ENCODE results near the gene PRR36.

PRR36 gene

DNA sequence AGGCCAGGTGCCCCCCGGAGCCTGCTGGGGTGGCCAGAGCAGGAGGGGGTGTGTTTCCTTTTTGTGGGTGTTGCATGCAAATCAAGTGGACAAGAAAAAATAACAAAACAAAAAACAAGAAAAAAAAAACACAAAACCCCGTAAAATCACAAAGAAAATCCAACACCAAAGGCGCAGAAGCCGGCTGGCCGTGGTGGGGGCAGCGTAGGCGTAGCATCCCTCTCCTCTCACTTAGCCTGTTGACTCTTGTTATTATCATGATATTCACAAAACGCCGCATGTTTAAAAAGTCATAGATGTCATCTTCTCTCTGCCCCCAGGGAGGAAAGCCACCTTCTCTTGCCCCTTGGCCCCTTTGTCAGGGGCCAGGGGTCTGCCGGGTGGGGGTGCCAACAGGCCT, 39.5 kb upstream of the PRR36 start:
- no peak for DNase-seq (ENCODE audit: low read depth in 4 of 4, low spot score in 1 of 4)

- no peak for DNase-seq (ENCODE audit: low read depth in 4 of 4, low spot score in 1 of 4)
Observed at GRCh38 chr19:7912697-7913564, 38.7 kb upstream of the PRR36 start.

- DNase-seq (ENCODE audit: low read depth in 4 of 4, low spot score in 1 of 4): no peak
Observed at GRCh38 chr19:7912144-7912696, 38.0 kb upstream of the PRR36 start.

DNA sequence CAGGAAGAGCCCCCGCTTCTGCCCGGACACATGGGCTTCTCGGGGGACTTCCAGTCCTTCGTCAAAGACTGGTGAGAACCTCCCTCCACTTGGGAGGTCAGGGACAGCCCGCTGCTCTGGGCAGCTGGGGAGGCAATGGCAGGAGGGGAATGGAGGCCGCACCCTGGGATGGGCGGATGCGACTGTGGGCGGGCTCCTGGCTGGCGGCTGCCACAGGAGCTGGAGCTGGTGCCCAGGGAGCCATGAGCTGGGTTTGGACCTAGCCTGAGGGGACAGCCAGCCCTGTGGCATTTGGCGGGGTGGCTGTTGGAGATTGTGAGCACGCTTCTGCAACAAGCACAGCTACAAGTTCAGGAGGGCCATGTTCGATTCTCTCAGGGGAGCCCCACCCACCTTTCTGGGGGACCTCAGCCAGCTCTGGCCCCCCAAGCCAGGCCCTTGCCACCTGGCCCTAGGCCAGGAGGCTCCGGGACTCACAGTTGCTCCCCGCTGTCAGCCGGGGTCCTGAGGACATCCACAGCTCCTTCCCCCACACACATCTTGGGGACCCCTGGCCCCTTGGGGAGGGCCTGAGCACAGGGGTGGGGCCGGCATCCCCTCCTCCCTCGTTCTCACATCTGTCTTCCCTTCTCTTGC, 37.4 kb upstream of the PRR36 start:
- no peak for DNase-seq (ENCODE audit: low read depth in 4 of 4, low spot score in 1 of 4)

- DNase-seq (ENCODE audit: low read depth in 4 of 4, low spot score in 1 of 4): no peak
Observed at GRCh38 chr19:7910321-7911161, 36.4 kb upstream of the PRR36 start.

- DNase-seq (ENCODE audit: low read depth in 4 of 4, low spot score in 1 of 4): no peak
Observed at GRCh38 chr19:7909471-7910067, 35.4 kb upstream of the PRR36 start.

GRCh38 chr19:7908742-7909461, 34.7 kb upstream of the PRR36 start:
- DNase-seq (ENCODE audit: low read depth in 4 of 4, low spot score in 1 of 4): no peak

- no peak for DNase-seq (ENCODE audit: low read depth in 4 of 4, low spot score in 1 of 4)
Observed at GRCh38 chr19:7908078-7908699, 34.0 kb upstream of the PRR36 start.

GRCh38 chr19:7907544-7907943, 33.4 kb upstream of the PRR36 start:
- no peak for DNase-seq (ENCODE audit: low read depth in 4 of 4, low spot score in 1 of 4)

DNA sequence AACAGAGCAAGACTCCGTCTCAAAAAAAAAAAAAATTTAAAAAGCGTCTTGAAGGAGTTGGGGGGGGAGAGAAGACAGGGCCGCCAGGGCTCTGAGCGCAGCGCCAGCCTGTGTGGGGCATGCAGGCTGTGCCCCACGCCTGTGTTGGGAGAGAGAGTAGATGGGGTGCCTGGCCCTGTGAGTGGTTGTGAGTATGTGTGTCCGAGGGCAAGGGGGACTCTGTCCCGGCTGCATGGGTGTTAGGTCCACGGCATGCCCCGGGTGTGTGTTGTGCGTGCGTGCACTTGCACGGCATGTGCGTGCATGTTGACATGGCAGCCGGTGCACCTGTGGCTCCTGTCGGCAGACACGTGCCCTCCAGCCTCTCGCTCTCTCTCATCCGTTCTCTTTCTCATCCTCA, 32.9 kb upstream of the PRR36 start:
- no peak for DNase-seq (ENCODE audit: low read depth in 4 of 4, low spot score in 1 of 4)

GRCh38 chr19:7905859-7906258, 31.7 kb upstream of the PRR36 start:
- DNase-seq (ENCODE audit: low read depth in 4 of 4, low spot score in 1 of 4): no peak

DNA sequence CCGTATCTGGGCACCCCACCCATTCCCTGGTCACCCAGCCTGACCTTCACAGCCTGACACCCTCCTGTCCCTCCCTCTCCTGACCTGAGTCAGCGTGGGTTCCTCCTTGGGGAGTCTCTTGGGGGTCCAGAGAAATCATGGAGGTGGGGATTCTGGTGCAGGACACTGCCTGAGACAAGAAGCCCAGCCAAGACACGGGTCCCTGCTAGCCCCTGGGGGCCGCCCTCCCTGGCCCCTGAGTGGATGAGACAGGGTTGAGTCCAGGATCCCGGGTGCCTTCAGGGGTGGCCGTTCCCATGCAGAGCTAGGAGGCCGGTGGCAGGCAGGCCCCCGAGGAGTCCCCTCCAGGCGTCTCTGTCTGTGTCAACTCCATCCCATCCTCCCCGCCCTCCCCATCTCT, 31.1 kb upstream of the PRR36 start:
- no peak for DNase-seq (ENCODE audit: low read depth in 4 of 4, low spot score in 1 of 4)

DNA sequence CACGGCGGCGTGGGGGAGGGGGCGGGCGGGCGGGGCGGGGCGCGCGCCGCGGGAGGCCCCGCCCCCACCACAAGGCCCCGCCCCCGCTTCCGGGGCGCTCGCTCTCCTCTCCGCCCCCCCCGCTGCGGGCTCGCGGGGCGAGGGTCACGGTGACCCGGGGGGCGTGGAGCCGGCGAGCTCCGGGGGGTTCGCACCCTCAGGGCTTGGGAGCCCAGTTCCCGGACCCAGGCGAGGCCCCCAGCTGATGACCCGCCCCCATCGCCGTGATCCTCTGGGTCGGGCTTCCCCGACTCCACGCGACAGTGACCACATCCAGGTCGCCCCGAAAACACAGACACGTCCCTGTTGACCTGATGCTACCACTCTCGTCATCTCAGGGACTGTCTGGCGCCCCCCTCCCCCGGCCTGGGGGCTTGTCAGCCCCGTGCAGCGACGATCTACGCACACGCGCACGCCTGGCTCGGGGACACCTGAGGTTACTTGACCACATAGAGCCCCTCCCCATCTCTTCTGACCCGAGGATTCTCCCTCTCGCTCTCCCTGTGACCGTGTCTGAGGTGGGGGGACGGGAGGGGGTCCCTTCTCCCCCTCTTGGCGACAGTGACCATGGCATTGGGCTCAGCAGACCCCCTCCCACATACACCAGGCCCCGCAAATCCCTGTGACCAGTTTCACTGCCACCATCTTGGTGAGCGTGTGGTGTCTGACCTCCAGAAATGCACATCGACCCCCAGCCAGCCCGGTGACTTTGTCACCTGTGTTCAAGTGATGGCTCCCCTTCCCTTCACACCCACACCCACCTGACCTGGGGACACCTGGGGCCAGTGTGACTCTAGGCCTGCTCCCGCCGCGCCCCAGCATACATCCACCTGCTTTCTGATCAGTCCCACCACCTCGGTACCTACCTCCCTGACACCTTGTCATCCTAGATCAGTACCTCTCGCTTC, 30.2 kb upstream of the PRR36 start:
- DNase-seq (ENCODE audit: low read depth in 4 of 4, low spot score in 1 of 4): peak in 1 of 4 experiments; percentile 38

DNA sequence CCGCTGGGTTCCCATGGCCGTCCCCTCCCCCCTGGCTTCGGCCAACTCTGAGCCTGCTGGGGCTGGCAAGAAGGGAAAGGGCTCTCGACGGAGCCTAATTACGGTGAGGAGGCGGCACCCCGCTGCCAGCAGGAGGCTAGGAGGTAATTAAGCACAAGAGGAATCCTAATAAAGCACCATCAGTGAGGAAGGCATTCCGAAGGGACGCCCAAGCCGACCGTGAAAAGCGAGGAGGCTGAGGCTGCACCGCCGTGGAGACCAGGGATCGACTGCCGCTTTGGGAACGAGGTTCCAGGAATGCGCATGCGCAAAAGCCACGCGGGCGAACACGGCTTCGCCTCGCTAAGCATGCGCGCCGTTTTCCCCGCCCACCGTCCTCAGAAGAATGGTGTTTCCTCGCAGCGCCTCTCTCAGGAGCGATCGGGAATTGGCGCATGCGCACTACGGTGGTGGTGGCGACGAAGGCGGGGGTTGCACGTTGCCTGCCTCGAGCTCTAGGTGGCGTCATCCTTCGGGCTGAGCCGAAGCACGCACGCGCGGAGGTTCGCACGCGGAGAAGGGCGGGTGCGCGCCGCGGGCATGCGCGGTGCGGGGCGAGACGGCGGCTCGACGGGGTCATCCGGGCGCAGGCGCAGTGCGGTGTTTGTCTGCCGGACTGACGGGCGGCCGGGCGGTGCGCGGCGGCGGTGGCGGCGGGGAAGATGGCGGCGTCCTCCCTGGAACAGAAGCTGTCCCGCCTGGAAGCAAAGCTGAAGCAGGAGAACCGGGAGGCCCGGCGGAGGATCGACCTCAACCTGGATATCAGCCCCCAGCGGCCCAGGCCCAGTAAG, 29.3 kb upstream of the PRR36 start, which contains the start of gene MAP2K7:
TSS of gene MAP2K7 (plus strand) at position 634 of the 830 bp plus-strand sequence. CDS start at position 702, 68 bp downstream.
- DNase-seq (ENCODE audit: low read depth in 4 of 4, low spot score in 1 of 4): peak; percentile 100

GRCh38 chr19:7902796-7903243, 28.6 kb upstream of the PRR36 start:
- DNase-seq (ENCODE audit: low read depth in 4 of 4, low spot score in 1 of 4): no peak

- no peak for DNase-seq (ENCODE audit: low read depth in 4 of 4, low spot score in 1 of 4)
Observed at GRCh38 chr19:7901337-7901736, 27.1 kb upstream of the PRR36 start.

- DNase-seq (ENCODE audit: low read depth in 4 of 4, low spot score in 1 of 4): no peak
Observed at GRCh38 chr19:7900931-7901330, 26.7 kb upstream of the PRR36 start.

DNA sequence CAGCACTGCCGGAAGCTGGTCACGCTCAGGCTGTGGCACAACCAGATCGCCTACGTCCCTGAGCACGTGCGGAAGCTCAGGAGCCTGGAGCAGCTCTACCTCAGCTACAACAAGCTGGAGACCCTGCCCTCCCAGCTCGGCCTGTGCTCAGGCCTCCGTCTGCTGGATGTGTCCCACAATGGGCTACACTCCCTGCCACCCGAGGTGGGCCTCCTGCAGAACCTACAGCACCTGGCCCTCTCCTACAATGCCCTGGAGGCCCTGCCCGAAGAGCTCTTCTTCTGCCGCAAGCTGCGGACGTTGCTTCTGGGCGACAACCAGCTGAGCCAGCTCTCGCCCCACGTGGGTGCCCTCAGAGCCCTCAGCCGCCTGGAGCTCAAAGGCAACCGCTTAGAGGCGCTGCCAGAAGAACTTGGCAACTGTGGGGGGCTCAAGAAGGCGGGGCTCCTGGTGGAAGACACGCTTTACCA, 26.2 kb upstream of the PRR36 start:
- DNase-seq (ENCODE audit: low read depth in 4 of 4, low spot score in 1 of 4): no peak
